Osteoblast (primary cell): Measurements from ENCODE around the gene LGALS7B. TPM values are rescaled to one million over a fixed set of nuclear protein-coding genes. Genes with fewer than 3 reads are reported as not detected.
A peak's percentile ranks its signal among the peaks of the same experiment; 100 is the strongest.

Experiments
- DNase-seq: peaks from one replicate; pipeline ENCODE4 v3.0.0; 2011; ENCODE audit warnings: low spot score, mixed read lengths; ENCODE audit not compliant: insufficient read length; ENCODE audit errors: missing footprints
- H2AFZ ChIP-seq: 2 replicates; pipeline ENCODE4 v1.6.0; 2011; ENCODE audit warnings: mild to moderate bottlenecking, low read length
- H3K27ac ChIP-seq: 2 replicates; pipeline ENCODE4 v1.5.1; 2011; ENCODE audit warnings: mild to moderate bottlenecking, low read depth, low read length, moderate library complexity
- H3K27me3 ChIP-seq: 2 replicates; pipeline ENCODE4 v1.6.0; 2012; ENCODE audit warnings: mild to moderate bottlenecking, control low read depth, inconsistent platforms, low read length, moderate library complexity; ENCODE audit not compliant: insufficient read depth
- H3K36me3 ChIP-seq: 2 replicates; pipeline ENCODE4 v1.5.1; 2011; ENCODE audit warnings: mild to moderate bottlenecking, low read length, control low read depth, moderate library complexity; ENCODE audit not compliant: insufficient read depth
- H3K4me1 ChIP-seq: 2 replicates; pipeline ENCODE4 v1.5.1; 2011; ENCODE audit warnings: mild to moderate bottlenecking, low read length, control low read depth, moderate library complexity; ENCODE audit not compliant: insufficient read depth
- H3K4me2 ChIP-seq: 2 replicates; pipeline ENCODE4 v1.6.0; 2011; ENCODE audit warnings: mild to moderate bottlenecking, low read length; ENCODE audit not compliant: insufficient read depth
- H3K4me3 ChIP-seq: fragments of 200-600 bp; sonication (generic); 3 replicates; pipeline ENCODE4 v1.5.1; 2012; ENCODE audit warnings: mild to moderate bottlenecking, low read length, inconsistent platforms; ENCODE audit not compliant: insufficient read depth
- H3K79me2 ChIP-seq: 2 replicates; pipeline ENCODE4 v1.6.0; 2012; ENCODE audit warnings: mild to moderate bottlenecking, low read length, control low read depth, inconsistent platforms; ENCODE audit not compliant: insufficient read depth
- H3K9me3 ChIP-seq: 2 replicates; pipeline ENCODE4 v1.5.1; 2011; ENCODE audit warnings: low read depth, low read length, control low read depth
- H4K20me1 ChIP-seq: 2 replicates; pipeline ENCODE4 v1.6.0; 2012; ENCODE audit warnings: mild to moderate bottlenecking, low read length, control low read depth; ENCODE audit not compliant: insufficient read depth
- CTCF ChIP-seq: IDR thresholded peaks from 2 replicates; pipeline ENCODE4 v1.5.1; 2011; ENCODE audit warnings: mild to moderate bottlenecking, low read depth, low read length, moderate library complexity; ENCODE audit errors: extremely low read depth
- total RNA-seq: library from RNA; depleted of rRNA; stranded (reverse); fragments of >200 nt; gene quantifications from 2 replicates; pipeline ENCODE4 v1.2.3, GENCODE V29; 2012

The LGALS7B gene
- total RNA-seq, 1 donor: not detected

GRCh38 chr19:38834590-38834989, 45.6 kb downstream of the LGALS7B start:
- H3K27ac ChIP-seq: peak overlapping the region; percentile 64
- peaks cover 9% of the 10 kb centered on the region for H3K79me2 ChIP-seq
- H3K4me3 ChIP-seq: no peak overlapping the region
- H3K36me3 ChIP-seq: peaks cover 38% of the 10 kb centered on the region
- peaks cover 33% of the 10 kb centered on the region for H3K4me1 ChIP-seq
- H3K4me2 ChIP-seq: no peak overlapping the region
- H3K27me3 ChIP-seq: no peaks in the 10 kb centered on the region
- no peak for TF ChIP-seq CTCF
- DNase-seq: no peak
- no peaks in the 10 kb centered on the region for H3K9me3 ChIP-seq
- H2AFZ ChIP-seq: no peak overlapping the region
- peaks cover 33% of the 10 kb centered on the region for H4K20me1 ChIP-seq

GRCh38 chr19:38836159-38836982, 47.4 kb downstream of the LGALS7B start:
- peaks cover 18% of the 10 kb centered on the region for H3K4me1 ChIP-seq
- no peak overlapping the region for H3K4me3 ChIP-seq
- H3K9me3 ChIP-seq: no peaks in the 10 kb centered on the region
- TF ChIP-seq CTCF: no peak
- peaks cover 54% of the 10 kb centered on the region for H3K36me3 ChIP-seq
- peaks cover 22% of the 10 kb centered on the region for H3K79me2 ChIP-seq
- no peak overlapping the region for H2AFZ ChIP-seq
- peaks cover 46% of the 10 kb centered on the region for H4K20me1 ChIP-seq
- peak overlapping the region; percentile 64 for H3K27ac ChIP-seq
- DNase-seq: peak; percentile 23
- no peak overlapping the region for H3K4me2 ChIP-seq
- no peaks in the 10 kb centered on the region for H3K27me3 ChIP-seq

- Histone ChIP-seq H3K27me3 (no peaks in the 10 kb centered on the region), H2AFZ (no peak overlapping the region), H3K27ac (peak overlapping the region; percentile 36), H4K20me1 (peaks cover 52% of the 10 kb centered on the region), H3K4me2 (no peak overlapping the region), H3K4me1 (peaks cover 16% of the 10 kb centered on the region), H3K36me3 (peaks cover 62% of the 10 kb centered on the region), H3K79me2 (peaks cover 30% of the 10 kb centered on the region), H3K9me3 (no peaks in the 10 kb centered on the region), H3K4me3 (no peak overlapping the region)
- DNase-seq: no peak
- TF ChIP-seq CTCF: no peak
These were observed 48.1 kb downstream of the LGALS7B start for GRCh38 chr19:38836983-38837626.

GRCh38 chr19:38837656-38838121, 48.7 kb downstream of the LGALS7B start:
- Histone ChIP-seq H3K27ac (no peak overlapping the region), H3K4me3 (no peak overlapping the region), H3K4me1 (peaks cover 11% of the 10 kb centered on the region), H3K4me2 (no peak overlapping the region), H2AFZ (no peak overlapping the region), H3K79me2 (peaks cover 35% of the 10 kb centered on the region), H3K9me3 (no peaks in the 10 kb centered on the region), H3K36me3 (peaks cover 68% of the 10 kb centered on the region), H4K20me1 (peaks cover 58% of the 10 kb centered on the region), H3K27me3 (no peaks in the 10 kb centered on the region)
- no peak for TF ChIP-seq CTCF
- peak; percentile 5 for DNase-seq
